HCT116 (cell line): Measurements from ENCODE around the gene SSTR3. TPM values are rescaled to one million over a fixed set of nuclear protein-coding genes. Genes with fewer than 3 reads are reported as not detected.

ENCODE experiments used
- ATAC-seq: fragments of 200-7000 bp; cut with Tn5 transposase; 2 replicates; pipeline ENCODE4 v1.9.1; 2020; ENCODE audit warnings: mild to moderate bottlenecking, moderate library complexity
- BruUV-seq: library from RNA; stranded (reverse); fragments of 400-500 nt; replicated peaks from 2 replicates; lab custom pipeline; 2021; lab: Mats Ljungman, UMichigan
- CTCF ChIA-PET: fragments of 300-600 bp; sonication (Branson Sonifier 250); formaldehyde crosslinking; loops from one replicate; lab custom pipeline; 2021; ENCODE audit warnings: antibody characterized with exemption; lab: Charles Lee
- POLR2A ChIA-PET: fragments of 300-600, 350-600 bp; sonication (Branson Sonifier 250); formaldehyde crosslinking; loops from one replicate; lab custom pipeline; 2021; ENCODE audit warnings: antibody characterized with exemption; lab: Charles Lee
- RAD21 ChIA-PET, 2 experiments: fragments of 300-600 bp; sonication (Branson Sonifier 250); formaldehyde crosslinking; loops; one replicate each; lab custom pipeline; 2023; ENCODE audit warnings: low total read pairs in 2 of 2; ENCODE audit not compliant: uncharacterized antibody in 2 of 2, unreplicated experiment in 2 of 2, low non-redundant PET in 1 of 2; lab: Charles Lee
- DNase-seq: peaks from one replicate; pipeline ENCODE4 v3.0.0-alpha.2; 2010; ENCODE audit warnings: low read depth, low spot score
- H2AFZ ChIP-seq: fragments of 200-600 bp; shearing (Covaris generic), sonication (generic); 2 replicates; pipeline ENCODE4 v1.6.1; 2017; ENCODE audit warnings: low read depth, mixed run types, mixed read lengths, antibody characterized with exemption, low read length; ENCODE audit not compliant: poor library complexity, severe bottlenecking
- H3K27ac ChIP-seq: 2 replicates; pipeline ENCODE4 v1.5.1; 2012; ENCODE audit warnings: low read depth, low read length
- H3K27me3 ChIP-seq: fragments of 200-600 bp; sonication (generic); 2 replicates; pipeline ENCODE4 v1.6.1; 2016; ENCODE audit warnings: mixed run types, low read length, mixed read lengths; ENCODE audit not compliant: insufficient read depth
- H3K36me3 ChIP-seq, 2 experiments: fragments of 200-500 bp in 1 of 2; fragments of 200-600 bp in 1 of 2; sonication (Bioruptor generic) in 1 of 2; sonication (generic) in 1 of 2; 2 replicates each; pipeline versions ENCODE4 v1.5.1 to v1.6.1; 2014 to 2016; ENCODE audit warnings: low read length in 2 of 2, inconsistent platforms in 1 of 2, mixed read lengths in 1 of 2, mixed run types in 1 of 2; ENCODE audit not compliant: insufficient read depth in 2 of 2, control insufficient read depth in 1 of 2
- H3K4me1 ChIP-seq, 2 experiments: fragments of 200-600 bp in 1 of 2; sonication (generic) in 1 of 2; 2 replicates each; pipeline versions ENCODE4 v1.5.1 to v1.6.1; 2012 to 2017; ENCODE audit warnings: low read length in 2 of 2, inconsistent platforms in 1 of 2, mild to moderate bottlenecking in 1 of 2, mixed read lengths in 1 of 2, mixed run types in 1 of 2, moderate library complexity in 1 of 2; ENCODE audit not compliant: insufficient read depth in 2 of 2, control insufficient read depth in 1 of 2
- H3K4me2 ChIP-seq: fragments of 200-600 bp; sonication (generic); 2 replicates; pipeline ENCODE4 v1.6.1; 2017; ENCODE audit warnings: mixed run types, low read length, mixed read lengths
- H3K4me3 ChIP-seq, 2 experiments: fragments of 200-600 bp in 1 of 2; sonication (generic) in 1 of 2; replicated peaks in 1 of 2; 2 replicates each; pipeline ENCODE4 v1.5.1; 2011 to 2016; ENCODE audit warnings: low read length in 2 of 2, control low read depth in 1 of 2, low read depth in 1 of 2, mild to moderate bottlenecking in 1 of 2, mixed read lengths in 1 of 2, mixed run types in 1 of 2
- H3K79me2 ChIP-seq: fragments of 200-600 bp; sonication (generic); 2 replicates; pipeline ENCODE4 v1.6.1; 2017; ENCODE audit warnings: mild to moderate bottlenecking, mixed run types, low read length, moderate library complexity, mixed read lengths; ENCODE audit not compliant: insufficient read depth
- H3K9ac ChIP-seq: fragments of 200-600 bp; sonication (generic); 2 replicates; pipeline ENCODE4 v1.6.1; 2016; ENCODE audit warnings: low read length, mixed read lengths
- H3K9me2 ChIP-seq: fragments of 200-600 bp; sonication (generic), shearing (Covaris generic); 2 replicates; pipeline ENCODE4 v1.6.1; 2017; ENCODE audit warnings: mixed run types, mild to moderate bottlenecking, moderate library complexity; ENCODE audit not compliant: insufficient read depth
- H3K9me3 ChIP-seq, 2 experiments: fragments of 200-500 bp in 1 of 2; fragments of 200-600 bp in 1 of 2; sonication (Bioruptor generic) in 1 of 2; sonication (generic) in 1 of 2; 2 replicates each; pipeline ENCODE4 v1.6.1; 2014 to 2017; ENCODE audit warnings: low read length in 2 of 2, mixed read lengths in 2 of 2, inconsistent platforms in 1 of 2, low read depth in 1 of 2, mild to moderate bottlenecking in 1 of 2, mixed run types in 1 of 2, moderate library complexity in 1 of 2; ENCODE audit not compliant: control insufficient read depth in 1 of 2, insufficient read depth in 1 of 2
- H4K20me1 ChIP-seq: fragments of 200-600 bp; sonication (generic), shearing (Covaris generic); 2 replicates; pipeline ENCODE4 v1.6.1; 2017; ENCODE audit warnings: mixed run types, mild to moderate bottlenecking, moderate library complexity; ENCODE audit not compliant: insufficient read depth
- ATF3 ChIP-seq: IDR thresholded peaks from 2 replicates; pipeline ENCODE4 v1.6.1; 2012
- CEBPB ChIP-seq: IDR thresholded peaks from 2 replicates; pipeline ENCODE4 v1.6.1; 2012; ENCODE audit warnings: low read depth
- EGR1 ChIP-seq: IDR thresholded peaks from 2 replicates; pipeline ENCODE4 v1.6.1; 2012; ENCODE audit warnings: low read depth
- ELF1 ChIP-seq: IDR thresholded peaks from 2 replicates; pipeline ENCODE4 v1.6.1; 2012; ENCODE audit warnings: low read depth, borderline replicate concordance
- EZH2 ChIP-seq: fragments of 200-600 bp; sonication (generic); IDR thresholded peaks from 2 replicates; pipeline ENCODE4 v1.6.1; 2017; ENCODE audit warnings: antibody characterized with exemption, mixed run types
- EZH2phosphoT487 ChIP-seq: fragments of 200-600 bp; IDR thresholded peaks from 2 replicates; pipeline ENCODE4 v1.6.1; 2018; ENCODE audit warnings: antibody characterized with exemption, borderline replicate concordance
- FOSL1 ChIP-seq: IDR thresholded peaks from 2 replicates; pipeline ENCODE4 v1.6.1; 2012; ENCODE audit warnings: low read depth
- JUND ChIP-seq: IDR thresholded peaks from 2 replicates; pipeline ENCODE4 v1.6.1; 2012
- MAX ChIP-seq: IDR thresholded peaks from 2 replicates; pipeline ENCODE4 v1.6.1; 2012
- POLR2A ChIP-seq: IDR thresholded peaks from 2 replicates; pipeline ENCODE4 v1.7.0; 2011; ENCODE audit warnings: borderline replicate concordance; ENCODE audit not compliant: insufficient read depth, insufficient read length; ENCODE audit errors: extremely low read depth
- POLR2AphosphoS5 ChIP-seq: IDR thresholded peaks from 2 replicates; pipeline ENCODE4 v1.6.1; 2011; ENCODE audit warnings: mild to moderate bottlenecking, low read depth, low read length, moderate library complexity
- RAD21 ChIP-seq: IDR thresholded peaks from 2 replicates; pipeline ENCODE4 v1.6.1; 2012; ENCODE audit warnings: low read depth, mild to moderate bottlenecking
- REST ChIP-seq: IDR thresholded peaks from 2 replicates; pipeline ENCODE4 v1.6.1; 2012; ENCODE audit warnings: low read depth
- SRF ChIP-seq: IDR thresholded peaks from 2 replicates; pipeline ENCODE4 v1.6.1; 2012; ENCODE audit warnings: low read depth
- TCF7L2 ChIP-seq: IDR thresholded peaks from 2 replicates; pipeline ENCODE4 v1.7.0; 2011; ENCODE audit warnings: borderline replicate concordance, inconsistent platforms; ENCODE audit not compliant: insufficient read depth, insufficient read length; ENCODE audit errors: extremely low read depth
- YY1 ChIP-seq: IDR thresholded peaks from 2 replicates; pipeline ENCODE4 v1.6.1; 2011; ENCODE audit warnings: low read length, low read depth, moderate library complexity, mild to moderate bottlenecking; ENCODE audit not compliant: insufficient replicate concordance; ENCODE audit errors: extremely low read depth
- ZBTB33 ChIP-seq: IDR thresholded peaks from 2 replicates; pipeline ENCODE4 v1.6.1; 2011; ENCODE audit warnings: mild to moderate bottlenecking, low read length, moderate library complexity; ENCODE audit not compliant: insufficient replicate concordance; ENCODE audit errors: extremely low read depth
- ZFX ChIP-seq: fragments of 450-650 bp; IDR thresholded peaks from 2 replicates; pipeline ENCODE4 v1.6.1; 2017
- ZNF274 ChIP-seq: fragments of 200-500 bp; sonication (Bioruptor generic); IDR thresholded peaks from 2 replicates; pipeline ENCODE4 v1.6.1; 2014; ENCODE audit warnings: mild to moderate bottlenecking, low read depth, low read length, inconsistent platforms
- intact Hi-C: fragments of 100-400 bp; cut with micrococcal nuclease; formaldehyde crosslinking; loops from 2 replicates; pipeline ENCODE4 v1.10.0; 2022
- total RNA-seq: library from RNA; stranded (reverse); gene quantifications from one replicate; pipeline ENCODE4 v1.2.1, GENCODE V29; 2021; ENCODE audit not compliant: unreplicated experiment

SSTR3 gene
- total RNA-seq, 1 experiment from 2014 or later, result not detected

- no peak for TF ChIP-seq EZH2phosphoT487
Observed at GRCh38 chr22:37259540-37260029, 47.3 kb upstream of the SSTR3 start (continued).

GRCh38 chr22:37258753-37259401 lies 46.6 kb upstream of the SSTR3 start:
- peak overlapping the region; percentile 15 to 35; a peak in 3 of 4 replicates for H3K4me3 ChIP-seq
- ChIA-PET POLR2A (interaction anchor here (0.9 to 1.4 kb wide), 5 partner anchors 9 to 456 kb away, joined by 3 to 6 read pairs (median 3); no protein-coding TSS in a partner anchor), CTCF (interaction anchor here (0.6 to 3.8 kb wide), 24 partner anchors 9 to 630 kb away, joined by 3 to 44 read pairs (median 4); partner anchors contain the start of genes C1QTNF6, IFT27 and RAC2), RAD21 (interaction anchor here (0.8 to 1.5 kb wide), 3 partner anchors 34 to 59 kb away, joined by 3 to 5 read pairs (median 3); no protein-coding TSS in a partner anchor)
- H3K27me3 ChIP-seq, result no peaks in the 10 kb centered on the region
- no peaks in the 10 kb centered on the region for H4K20me1 ChIP-seq
- peak overlapping the region; percentile 76 for H3K4me2 ChIP-seq
- H3K9ac ChIP-seq, result peak overlapping the region; percentile 33; the same call in 1 of the 2 replicates
- no peaks in the 10 kb centered on the region for H3K36me3 ChIP-seq
- H3K9me3 ChIP-seq, result peaks cover 0 to 4% of the 10 kb centered on the region in 2 experiments; a peak in 1 of 4 replicates
- DNase-seq, result no peak
- no peak for TF ChIP-seq EGR1
- no peak for TF ChIP-seq EZH2phosphoT487
- TF ChIP-seq RAD21, result no peak
- TF ChIP-seq ATF3, result no peak
- no peak for TF ChIP-seq REST
- TF ChIP-seq TCF7L2, result no peak
- no peak for TF ChIP-seq POLR2AphosphoS5
- no peak for TF ChIP-seq EZH2
- TF ChIP-seq YY1, result no peak
- no peak for TF ChIP-seq SRF
- no peak for TF ChIP-seq ELF1
- TF ChIP-seq POLR2A, result no peak
- TF ChIP-seq ZBTB33, result no peak
- TF ChIP-seq CEBPB, result no peak
- no peak for TF ChIP-seq FOSL1
- TF ChIP-seq MAX, result no peak
- no peak for TF ChIP-seq ZNF274
- no peak for TF ChIP-seq ZFX
- TF ChIP-seq JUND, result no peak
- peaks cover 36 to 51% of the 10 kb centered on the region in 2 experiments for H3K4me1 ChIP-seq
- H3K9me2 ChIP-seq, result no peaks in the 10 kb centered on the region
- peak; percentile 35; the same call in 1 of the 2 replicates for ATAC-seq
- no peaks in the 10 kb centered on the region for H3K79me2 ChIP-seq
- peak overlapping the region; percentile 3; the same call in 1 of the 2 replicates for H3K27ac ChIP-seq
- H2AFZ ChIP-seq, result peak overlapping the region; percentile 70
- no TSS peak for BruUV-seq
- intact Hi-C loops, result loop anchor here (1.0 to 2.0 kb wide), 2 partner anchors 93 to 198 kb away; no protein-coding TSS in a partner anchor
